GM13976 (cell line): ENCODE data around the gene HSPA12B.

Source experiments
- DNase-seq: peaks from one replicate; pipeline ENCODE4 v3.0.0; 2012; ENCODE audit warnings: low spot score
- in situ Hi-C: fragments of 300-500 bp; cut with MboI; formaldehyde crosslinking; loops from one replicate; pipeline ENCODE4 v1.12.0; 2022; ENCODE audit warnings: low sequenced_read_pairs, mixed read lengths, inconsistent platforms; ENCODE audit not compliant: unreplicated experiment
- TF ChIP-seq, protein P1 (sequence below): IDR thresholded peaks from 2 replicates; pipeline ENCODE4 v1.5.1; 2012; ENCODE audit warnings: borderline replicate concordance, mild to moderate bottlenecking; ENCODE audit not compliant: insufficient read depth; ENCODE audit errors: extremely low read depth, missing control alignments, control extremely low read depth

HSPA12B gene

DNA sequence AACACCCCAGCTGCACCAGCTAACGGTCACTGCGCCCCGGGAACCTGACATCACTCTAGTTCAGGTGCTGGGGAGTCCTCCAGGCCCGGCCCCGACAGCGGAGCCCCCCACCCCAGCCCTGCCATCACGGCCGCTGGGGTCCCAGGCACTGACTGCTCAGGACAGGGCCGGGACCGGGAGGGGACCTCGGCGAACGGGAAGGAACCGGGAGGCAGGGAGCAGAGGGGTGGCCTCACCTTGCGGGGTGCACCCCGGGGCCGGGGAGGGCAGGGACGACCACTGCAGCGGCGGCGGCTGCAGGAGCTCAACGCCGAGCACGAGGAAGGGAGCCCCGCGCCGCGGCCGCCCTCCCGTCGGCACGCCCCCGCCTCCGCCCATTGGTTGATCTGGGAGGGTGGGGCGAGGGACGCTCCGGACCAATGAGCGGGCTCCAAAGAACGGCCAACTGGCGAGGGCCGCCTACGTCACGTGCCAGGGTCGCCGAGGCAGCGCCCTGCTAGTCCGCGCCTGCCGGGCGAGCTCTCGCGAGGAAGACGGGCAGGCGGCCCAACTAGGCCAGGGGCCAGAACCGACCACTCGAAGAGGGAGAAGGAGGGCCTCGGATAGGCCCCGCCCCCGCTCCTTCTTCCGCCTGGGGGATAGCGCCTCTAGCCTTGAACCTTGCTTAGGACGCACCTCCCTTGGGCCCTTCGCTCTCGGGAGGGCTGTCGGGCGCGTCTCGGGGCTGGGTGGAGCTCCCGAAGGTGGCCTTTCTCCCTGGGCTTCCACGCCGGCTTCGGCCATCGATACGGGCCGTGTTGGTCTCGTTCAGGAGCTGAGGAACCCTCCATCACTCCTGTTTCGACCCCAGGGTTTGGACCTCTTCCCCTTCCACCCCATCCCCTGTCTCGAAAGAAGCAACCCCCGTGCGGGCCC is 35.2 kb downstream of the HSPA12B start, which contains the start of gene ADISSP:
ADISSP (minus strand) TSS at position 327 of the 915 bp plus-strand sequence. CDS start 7,653 bp downstream, outside the sequence.
- TF ChIP-seq, protein P1, sequence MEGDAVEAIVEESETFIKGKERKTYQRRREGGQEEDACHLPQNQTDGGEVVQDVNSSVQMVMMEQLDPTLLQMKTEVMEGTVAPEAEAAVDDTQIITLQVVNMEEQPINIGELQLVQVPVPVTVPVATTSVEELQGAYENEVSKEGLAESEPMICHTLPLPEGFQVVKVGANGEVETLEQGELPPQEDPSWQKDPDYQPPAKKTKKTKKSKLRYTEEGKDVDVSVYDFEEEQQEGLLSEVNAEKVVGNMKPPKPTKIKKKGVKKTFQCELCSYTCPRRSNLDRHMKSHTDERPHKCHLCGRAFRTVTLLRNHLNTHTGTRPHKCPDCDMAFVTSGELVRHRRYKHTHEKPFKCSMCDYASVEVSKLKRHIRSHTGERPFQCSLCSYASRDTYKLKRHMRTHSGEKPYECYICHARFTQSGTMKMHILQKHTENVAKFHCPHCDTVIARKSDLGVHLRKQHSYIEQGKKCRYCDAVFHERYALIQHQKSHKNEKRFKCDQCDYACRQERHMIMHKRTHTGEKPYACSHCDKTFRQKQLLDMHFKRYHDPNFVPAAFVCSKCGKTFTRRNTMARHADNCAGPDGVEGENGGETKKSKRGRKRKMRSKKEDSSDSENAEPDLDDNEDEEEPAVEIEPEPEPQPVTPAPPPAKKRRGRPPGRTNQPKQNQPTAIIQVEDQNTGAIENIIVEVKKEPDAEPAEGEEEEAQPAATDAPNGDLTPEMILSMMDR: no peak
- in situ Hi-C loops: no loop called here
- DNase-seq: peak; percentile 100

GRCh38 chr20:3768342-3769130 is 36.1 kb downstream of the HSPA12B start:
- in situ Hi-C loops: no loop called here
- TF ChIP-seq, protein P1: peak; percentile 51
- DNase-seq: peak; percentile 87

GRCh38 chr20:3771552-3772058 is 39.1 kb downstream of the HSPA12B start:
- DNase-seq: no peak
- in situ Hi-C loops: no loop called here
- TF ChIP-seq, protein P1: no peak

DNA sequence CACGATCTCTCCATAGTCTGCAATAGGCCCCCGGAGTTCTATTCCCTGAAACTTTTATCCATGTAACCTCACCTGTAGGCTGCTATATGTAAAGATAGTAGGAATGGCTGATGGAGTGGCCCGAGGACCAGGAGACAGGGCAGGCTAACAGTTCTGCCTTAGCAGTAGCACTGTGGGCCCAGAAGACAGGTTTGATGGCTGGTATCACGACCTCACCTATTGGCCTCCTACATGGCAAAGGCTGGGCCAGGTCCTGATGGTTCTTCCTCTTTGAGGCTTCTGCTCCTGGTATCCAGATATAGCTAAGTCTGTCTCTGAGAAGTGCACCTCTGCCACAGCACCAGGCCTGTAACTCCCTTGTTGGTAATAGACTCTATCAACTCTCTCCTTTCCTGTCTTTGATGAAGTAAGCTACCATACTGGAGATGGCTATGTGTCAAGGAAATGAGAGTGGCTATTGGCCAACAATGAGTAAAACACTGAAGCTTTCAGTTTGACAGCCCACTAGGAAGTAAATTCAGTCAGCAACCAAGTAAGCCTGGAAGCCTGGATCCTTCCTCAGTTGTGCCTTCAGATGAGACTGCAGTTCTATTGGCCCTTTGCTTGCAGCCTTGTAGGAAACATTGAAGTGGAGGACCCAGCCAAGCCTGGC is 43.1 kb downstream of the HSPA12B start:
- in situ Hi-C loops: no loop called here
- DNase-seq: no peak
- TF ChIP-seq, protein P1: no peak

- in situ Hi-C loops: no loop called here
- DNase-seq: no peak
- TF ChIP-seq, protein P1: no peak
These were observed 44.9 kb downstream of the HSPA12B start for GRCh38 chr20:3777381-3777715.

GRCh38 chr20:3777716-3778629 is 45.5 kb downstream of the HSPA12B start:
- TF ChIP-seq, protein P1: no peak
- in situ Hi-C loops: no loop called here
- peak; percentile 77 for DNase-seq
